GM12864 (cell line): ENCODE data around the gene RPL37A.
A peak's percentile ranks its signal among the peaks of the same experiment; 100 is the strongest.
"Not testable (repeated sequence)": the region's sequence is repeated elsewhere in the genome, so short reads cannot be mapped to it uniquely, and the experiment has no call there.

ENCODE experiments used
- DNase-seq: peaks from one replicate; pipeline ENCODE4 v3.0.0-alpha.2; 2011; ENCODE audit warnings: low read depth
- H3K4me3 ChIP-seq: 2 replicates; pipeline ENCODE4 v1.5.1; 2011; ENCODE audit warnings: mild to moderate bottlenecking, low read depth, low read length, control low read depth
- CTCF ChIP-seq: IDR thresholded peaks from 2 replicates; pipeline ENCODE4 v1.5.1; 2011; ENCODE audit warnings: low read depth, mild to moderate bottlenecking, moderate library complexity, low read length, control low read depth, inconsistent platforms; ENCODE audit errors: missing control alignments

Gene RPL37A

DNA sequence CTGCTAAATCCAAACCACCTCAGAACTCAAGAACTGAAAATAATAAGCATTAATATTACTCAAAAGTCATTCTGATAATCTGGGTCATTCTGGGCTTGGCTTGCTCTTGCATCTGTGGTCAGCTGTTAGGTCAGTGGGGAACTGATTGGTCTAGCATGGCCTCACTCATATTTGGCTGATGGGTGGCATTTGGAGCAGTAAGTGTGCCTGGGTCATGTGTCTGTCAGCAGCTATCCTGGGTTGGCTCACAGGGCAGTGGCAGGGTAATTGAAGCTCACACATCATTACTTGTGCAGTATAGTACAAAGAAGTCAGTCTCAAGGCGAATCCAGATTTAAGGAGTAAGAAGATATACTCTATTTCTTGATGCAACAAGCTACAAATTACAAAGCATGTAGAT is 9.6 kb downstream of the RPL37A start:
- no peak overlapping the region for H3K4me3 ChIP-seq
- TF ChIP-seq CTCF = no peak
- no peak for DNase-seq

GRCh38 chr2:216516730-216517350 is 18.2 kb downstream of the RPL37A start:
- DNase-seq = no peak
- H3K4me3 ChIP-seq = no peak overlapping the region
- peak; percentile 55 for TF ChIP-seq CTCF

DNA sequence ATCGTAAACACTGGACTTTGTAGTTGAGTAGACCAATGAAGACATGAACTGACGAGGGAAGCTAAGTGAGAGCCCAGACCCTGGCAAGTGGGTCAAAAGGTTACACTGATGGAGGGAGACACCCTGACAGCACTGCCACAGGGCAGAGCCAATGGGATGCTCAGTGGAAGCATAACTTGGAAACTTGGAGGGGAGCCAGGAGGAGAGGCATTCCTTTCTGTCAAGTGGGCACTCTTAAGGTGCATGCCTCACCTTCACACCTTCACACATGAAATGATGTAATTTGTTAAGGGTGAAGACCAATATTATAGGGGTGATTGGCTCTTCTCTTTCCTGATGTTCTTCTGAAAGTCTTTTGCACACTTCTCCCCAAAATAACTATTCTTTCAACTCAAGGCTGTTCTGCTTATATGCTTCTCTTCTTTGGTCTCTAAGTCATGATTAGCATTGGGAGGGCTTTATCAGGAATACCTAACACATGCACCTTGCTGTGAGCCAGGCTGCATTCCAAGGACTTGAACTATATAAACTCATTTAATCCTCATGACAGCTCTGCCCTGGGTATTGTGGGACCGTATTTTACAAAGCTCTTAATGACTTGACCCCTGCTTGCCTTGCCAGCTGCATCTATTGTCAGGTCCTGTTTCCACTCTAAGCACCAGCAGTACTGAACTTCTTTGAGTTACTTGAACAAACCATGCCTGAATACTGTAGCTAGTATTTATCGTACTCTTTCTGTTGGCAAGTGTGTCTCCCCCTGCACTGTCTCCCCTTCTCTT is 19.0 kb downstream of the RPL37A start:
- H3K4me3 ChIP-seq = no peak overlapping the region
- DNase-seq = no peak

GRCh38 chr2:216518566-216519119 is 20.0 kb downstream of the RPL37A start:
- not testable (repeated sequence) for DNase-seq, H3K4me3 ChIP-seq

More for the DNA sequence above, 19.0 kb downstream of the RPL37A start:
- no peak for TF ChIP-seq CTCF

- DNase-seq = no peak
- TF ChIP-seq CTCF = peak; percentile 77
- no peak overlapping the region for H3K4me3 ChIP-seq
These were observed 20.6 kb downstream of the RPL37A start for GRCh38 chr2:216519154-216519762.

GRCh38 chr2:216520112-216520511 is 21.5 kb downstream of the RPL37A start:
- no peak for DNase-seq
- no peak for TF ChIP-seq CTCF
- no peak overlapping the region for H3K4me3 ChIP-seq

DNA sequence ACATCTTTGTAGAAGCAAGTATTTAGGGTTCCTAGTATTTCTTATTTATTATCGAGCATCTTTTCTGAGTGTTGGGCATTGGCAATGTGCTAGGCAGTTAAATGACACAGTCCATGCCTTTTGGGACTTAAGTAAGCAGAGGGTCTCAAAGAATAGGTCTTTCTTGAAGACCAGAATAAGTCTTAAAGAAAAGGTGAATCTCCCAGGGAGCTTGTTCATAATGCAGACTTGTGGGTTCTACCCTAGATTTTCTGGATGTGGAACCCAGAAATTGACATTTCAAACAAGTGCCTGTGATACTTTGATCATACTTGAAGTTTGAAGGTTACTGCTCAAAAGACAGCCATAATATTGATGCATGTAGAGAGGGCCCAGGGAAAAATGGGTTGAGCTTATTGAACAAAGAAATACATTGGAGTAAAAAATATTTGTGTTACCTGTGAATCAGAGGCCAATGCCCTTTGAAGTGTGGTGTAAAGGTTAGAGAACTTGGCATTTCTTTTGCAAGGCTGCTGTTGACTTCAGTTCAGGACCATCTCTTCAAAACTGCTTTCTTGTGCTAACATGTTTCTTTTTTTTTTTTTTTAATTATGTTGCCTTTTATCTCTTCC is 24.4 kb downstream of the RPL37A start:
- no peak overlapping the region for H3K4me3 ChIP-seq
- DNase-seq = no peak
- TF ChIP-seq CTCF = no peak
